ENCODE data around the gene KRTAP21-2.

DNA sequence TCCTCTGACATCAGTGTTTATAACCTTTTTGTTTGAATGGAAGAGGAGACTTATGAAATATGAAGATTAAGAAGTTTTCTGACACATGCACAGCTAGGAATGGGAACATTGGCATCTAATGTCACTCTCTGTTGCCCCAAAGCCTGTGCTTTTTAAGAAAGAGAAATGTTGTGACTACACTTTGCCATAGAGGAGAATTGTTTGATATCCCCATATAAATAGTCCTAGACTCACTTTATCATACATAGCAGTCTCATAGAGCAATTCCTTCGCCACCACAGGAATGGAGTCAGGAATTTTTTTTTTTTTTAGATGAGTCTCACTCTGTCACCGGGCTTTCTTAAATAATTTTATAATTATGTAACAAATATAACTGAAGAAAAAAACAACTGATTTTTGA, 30.0 kb downstream of the KRTAP21-2 start:
- TF ChIP-seq, protein P1, sequence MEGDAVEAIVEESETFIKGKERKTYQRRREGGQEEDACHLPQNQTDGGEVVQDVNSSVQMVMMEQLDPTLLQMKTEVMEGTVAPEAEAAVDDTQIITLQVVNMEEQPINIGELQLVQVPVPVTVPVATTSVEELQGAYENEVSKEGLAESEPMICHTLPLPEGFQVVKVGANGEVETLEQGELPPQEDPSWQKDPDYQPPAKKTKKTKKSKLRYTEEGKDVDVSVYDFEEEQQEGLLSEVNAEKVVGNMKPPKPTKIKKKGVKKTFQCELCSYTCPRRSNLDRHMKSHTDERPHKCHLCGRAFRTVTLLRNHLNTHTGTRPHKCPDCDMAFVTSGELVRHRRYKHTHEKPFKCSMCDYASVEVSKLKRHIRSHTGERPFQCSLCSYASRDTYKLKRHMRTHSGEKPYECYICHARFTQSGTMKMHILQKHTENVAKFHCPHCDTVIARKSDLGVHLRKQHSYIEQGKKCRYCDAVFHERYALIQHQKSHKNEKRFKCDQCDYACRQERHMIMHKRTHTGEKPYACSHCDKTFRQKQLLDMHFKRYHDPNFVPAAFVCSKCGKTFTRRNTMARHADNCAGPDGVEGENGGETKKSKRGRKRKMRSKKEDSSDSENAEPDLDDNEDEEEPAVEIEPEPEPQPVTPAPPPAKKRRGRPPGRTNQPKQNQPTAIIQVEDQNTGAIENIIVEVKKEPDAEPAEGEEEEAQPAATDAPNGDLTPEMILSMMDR (IDR thresholded peaks at IDR 0.05), result no peak
- TF ChIP-seq POLR2A (IDR thresholded peaks at IDR 0.05), result no peak
